Activated CD4-positive, alpha-beta T cell treated with anti-CD3 and anti-CD28 coated beads for 24 hours (primary cell): ENCODE results near the gene EPHA10.
"Not testable (repeated sequence)": the region's sequence is repeated elsewhere in the genome, so short reads cannot be mapped to it uniquely, and the experiment has no call there.

Experiments used
- DNase-seq, 2 donors: peaks; one replicate each; pipeline ENCODE4 v3.0.0-alpha.2; 2020; ENCODE audit warnings: low read depth in 2 of 2

The EPHA10 gene

GRCh38 chr1:37771440-37771839 is 6.5 kb upstream of the EPHA10 start:
- not testable (repeated sequence) for DNase-seq

GRCh38 chr1:37767488-37767887 is 2.6 kb upstream of the EPHA10 start:
- no peak for DNase-seq

GRCh38 chr1:37765916-37766664 is 1.2 kb upstream of the EPHA10 start:
- peak in 1 of 2 donors; percentile 16 for DNase-seq

- DNase-seq = peak; percentile 26 to 29
Measured at GRCh38 chr1:37764414-37764825, 500 bp downstream of the EPHA10 start.

- no peak for DNase-seq
Measured at GRCh38 chr1:37763791-37764413, 1.0 kb downstream of the EPHA10 start.

DNA sequence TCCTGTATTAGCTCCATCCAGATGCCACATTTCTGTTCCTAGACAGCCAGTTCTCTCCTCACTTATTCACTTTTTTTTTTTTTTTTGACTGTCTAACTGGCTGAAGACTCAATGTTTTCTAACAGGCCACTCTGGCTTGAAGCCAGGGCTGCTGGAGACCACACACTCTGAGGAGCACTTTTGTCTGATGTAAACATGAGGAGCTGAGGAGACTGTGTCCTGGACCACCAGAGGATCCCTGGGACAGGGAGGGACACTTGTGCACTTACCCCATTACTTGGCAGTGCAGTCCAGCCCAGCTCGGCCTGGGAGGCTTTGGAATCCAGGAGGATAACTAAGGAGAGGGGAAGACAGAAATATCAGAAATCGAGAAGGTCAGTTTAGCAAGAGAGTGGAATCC is 2.4 kb downstream of the EPHA10 start:
- DNase-seq = no peak

DNA sequence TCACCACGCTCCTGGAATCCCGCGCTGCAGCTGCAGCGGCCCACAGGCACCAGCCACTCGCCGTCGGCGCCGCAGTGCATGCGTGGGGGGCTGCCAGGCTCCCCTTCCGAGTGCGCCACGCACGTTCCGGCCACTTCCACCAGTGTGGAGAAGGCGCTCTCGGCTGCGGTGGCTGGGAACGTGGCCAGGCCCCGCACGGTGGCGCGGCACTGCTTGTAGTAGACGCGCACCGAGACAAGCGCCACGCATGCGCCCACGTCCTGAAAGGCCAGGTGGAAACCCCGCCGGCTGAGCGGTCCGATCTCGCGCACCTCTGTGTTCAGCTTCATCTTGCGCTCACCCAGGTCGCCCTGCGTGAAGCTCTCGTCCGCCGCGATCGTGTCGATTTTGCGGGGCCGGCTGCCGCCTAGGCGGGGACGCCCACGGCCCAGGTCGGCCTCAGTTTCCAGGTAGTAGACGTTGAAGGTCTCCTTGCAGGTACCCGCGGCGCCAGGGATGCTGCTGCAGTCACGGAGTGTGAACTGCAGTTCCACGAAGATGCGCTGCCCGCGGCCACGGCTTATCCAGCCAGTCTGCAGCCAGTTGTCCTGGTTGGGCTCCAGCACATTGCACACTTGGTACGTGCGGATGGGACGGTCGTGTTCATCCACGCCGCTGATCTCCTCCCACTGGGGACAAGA is 3.4 kb downstream of the EPHA10 start:
- no peak for DNase-seq

- DNase-seq = no peak
Measured at GRCh38 chr1:37759451-37759850, 5.5 kb downstream of the EPHA10 start.

- DNase-seq = no peak
Measured at GRCh38 chr1:37755951-37756560, 8.9 kb downstream of the EPHA10 start.

- peak in 1 of 2 donors; percentile 15 for DNase-seq
Measured at GRCh38 chr1:37755290-37755689, 9.6 kb downstream of the EPHA10 start.

GRCh38 chr1:37753473-37754321 is 11.2 kb downstream of the EPHA10 start:
- DNase-seq = no peak

- DNase-seq = peak in 1 of 2 donors; percentile 33
Measured at GRCh38 chr1:37752583-37753471, 12.1 kb downstream of the EPHA10 start.

GRCh38 chr1:37752213-37752582 is 12.7 kb downstream of the EPHA10 start:
- DNase-seq = no peak

DNA sequence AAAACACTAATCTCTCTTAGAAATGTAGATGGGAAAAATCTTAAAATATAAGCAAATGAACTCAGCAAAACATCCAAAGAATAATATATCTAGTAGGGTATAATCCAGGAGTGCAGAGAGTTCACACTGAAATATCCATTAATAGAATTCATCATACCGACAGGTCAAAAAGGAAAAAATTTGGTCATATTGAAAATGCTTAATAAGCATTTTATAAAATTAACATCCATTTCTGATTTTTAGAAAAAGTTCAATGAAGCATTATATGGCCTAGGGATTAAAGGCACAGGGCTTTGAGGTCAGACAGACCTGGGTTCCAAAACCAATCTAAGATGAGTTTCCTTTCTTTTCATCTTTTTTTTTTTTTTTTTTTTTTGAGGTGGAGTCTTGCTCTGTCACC is 16.4 kb downstream of the EPHA10 start:
- DNase-seq = no peak

GRCh38 chr1:37746806-37747205 is 18.1 kb downstream of the EPHA10 start:
- DNase-seq = no peak

- DNase-seq = no peak
Measured at GRCh38 chr1:37741662-37742061, 23.3 kb downstream of the EPHA10 start.

DNA sequence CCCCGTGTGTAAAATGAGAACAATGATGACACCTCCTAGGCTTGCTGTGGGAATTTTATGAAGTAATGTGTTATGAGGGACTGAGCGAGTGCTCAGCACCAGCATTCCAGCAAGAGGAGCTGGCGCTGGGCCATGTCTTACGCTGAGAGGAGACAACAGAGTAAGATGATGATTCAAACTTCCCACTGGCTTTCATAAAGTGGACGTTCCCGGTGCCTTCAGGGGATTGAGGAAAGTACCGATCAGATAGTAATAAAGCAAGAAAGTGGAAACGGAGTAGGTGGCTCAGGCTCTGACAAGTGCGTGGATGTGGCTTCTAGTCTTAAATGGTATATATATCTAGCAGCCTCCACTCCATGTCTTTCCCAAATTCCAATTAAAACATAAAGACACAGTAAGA is 23.8 kb downstream of the EPHA10 start:
- no peak for DNase-seq

DNA sequence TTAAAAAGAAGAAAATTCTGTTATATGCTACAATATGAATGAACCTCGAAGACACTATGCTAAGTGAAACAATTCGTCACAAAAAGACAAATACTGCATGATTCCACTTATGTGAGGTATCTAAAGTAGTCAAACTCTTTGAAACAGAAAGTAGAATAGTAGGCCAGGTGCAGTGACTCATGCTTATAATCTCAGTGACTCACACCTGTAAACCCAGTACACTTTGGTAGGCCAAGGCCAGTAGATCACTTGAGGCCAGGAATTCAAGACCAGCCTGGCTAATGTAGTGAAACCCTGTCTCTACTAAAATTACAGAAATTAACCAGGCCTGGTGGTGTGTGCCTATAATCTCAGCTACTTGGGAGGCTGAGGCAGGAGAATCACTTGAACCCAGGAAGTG is 25.7 kb downstream of the EPHA10 start:
- no peak for DNase-seq

DNA sequence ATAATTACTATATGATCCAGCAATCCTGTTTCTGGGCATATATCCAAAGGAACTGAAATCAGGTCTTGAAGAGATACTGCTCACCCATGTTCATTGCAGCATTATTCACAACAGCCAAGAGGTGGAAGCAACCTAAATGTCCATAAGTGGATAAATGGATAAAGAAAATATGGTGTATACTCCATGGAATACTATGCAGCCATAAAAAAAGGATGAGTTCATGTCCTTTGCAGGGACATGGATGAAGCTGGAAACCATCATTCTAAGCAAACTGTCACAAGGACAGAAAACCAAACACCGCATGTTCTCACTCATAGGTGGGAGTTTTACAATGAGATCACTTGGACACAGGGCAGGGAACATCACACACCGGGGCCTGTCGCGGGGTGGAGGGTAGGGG is 26.3 kb downstream of the EPHA10 start:
- DNase-seq = not testable (repeated sequence)

DNA sequence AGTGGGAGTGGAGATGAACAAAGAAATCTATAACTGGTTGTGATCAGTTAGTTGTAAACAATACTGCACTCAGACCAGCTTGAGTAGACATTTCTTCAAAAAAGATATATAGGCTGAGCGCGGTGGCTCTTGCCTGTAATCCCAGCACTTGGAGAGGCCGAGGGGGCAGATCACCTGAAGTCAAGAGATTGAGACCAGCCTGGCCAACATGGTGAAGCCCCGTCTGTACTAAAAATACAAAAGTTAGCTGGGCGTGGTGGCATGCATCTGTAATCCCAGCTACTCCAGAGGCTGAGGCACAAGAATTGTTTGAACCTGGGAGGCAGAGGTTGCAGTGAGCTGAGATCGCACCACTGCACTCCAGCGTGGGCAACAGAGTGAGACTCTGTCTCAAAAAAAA is 26.9 kb downstream of the EPHA10 start:
- not testable (repeated sequence) for DNase-seq
